ENCODE results near the gene ZBED1.
"Not testable (repeated sequence)": the region's sequence is repeated elsewhere in the genome, so short reads cannot be mapped to it uniquely, and the experiment has no call there.

ZBED1 gene

DNA sequence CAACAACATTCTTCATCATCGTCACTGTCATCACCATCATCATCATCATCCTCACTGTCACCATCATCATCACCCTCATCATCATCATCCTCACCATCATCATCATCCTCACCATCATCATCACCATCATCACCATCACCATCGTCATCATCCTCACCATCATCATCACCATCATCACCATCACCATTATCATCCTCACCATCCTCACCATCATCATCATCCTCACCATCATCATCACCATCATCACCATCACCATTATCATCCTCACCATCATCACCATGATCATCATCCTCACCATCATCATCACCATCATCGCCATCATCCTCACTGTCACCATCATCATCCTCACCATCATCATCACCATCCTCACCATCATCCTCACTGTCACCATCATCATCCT lies 18.9 kb upstream of the ZBED1 start:
- DNase-seq (ENCODE audit: low spot score), result not testable (repeated sequence)

DNA sequence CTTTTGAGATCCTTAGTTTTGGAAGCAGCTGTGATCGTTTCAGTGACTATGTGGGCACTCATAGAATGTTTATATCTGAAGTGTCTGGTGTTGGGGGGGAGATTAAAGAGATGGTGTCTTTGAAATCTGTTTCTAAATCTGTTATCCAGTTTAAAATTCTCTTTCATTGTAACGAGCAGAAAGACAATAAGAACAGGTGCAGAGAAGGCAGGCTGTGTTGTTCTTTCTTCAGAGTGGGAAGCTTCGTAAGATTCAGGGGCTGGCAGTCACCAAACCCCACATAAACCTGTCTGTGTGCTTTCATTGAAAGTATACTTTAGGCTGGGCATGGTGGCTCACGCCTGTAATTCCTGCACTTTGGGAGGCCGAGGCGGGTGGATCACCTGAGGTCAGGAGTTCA lies 16.3 kb upstream of the ZBED1 start:
- DNase-seq (ENCODE audit: low spot score), result no peak

DNA sequence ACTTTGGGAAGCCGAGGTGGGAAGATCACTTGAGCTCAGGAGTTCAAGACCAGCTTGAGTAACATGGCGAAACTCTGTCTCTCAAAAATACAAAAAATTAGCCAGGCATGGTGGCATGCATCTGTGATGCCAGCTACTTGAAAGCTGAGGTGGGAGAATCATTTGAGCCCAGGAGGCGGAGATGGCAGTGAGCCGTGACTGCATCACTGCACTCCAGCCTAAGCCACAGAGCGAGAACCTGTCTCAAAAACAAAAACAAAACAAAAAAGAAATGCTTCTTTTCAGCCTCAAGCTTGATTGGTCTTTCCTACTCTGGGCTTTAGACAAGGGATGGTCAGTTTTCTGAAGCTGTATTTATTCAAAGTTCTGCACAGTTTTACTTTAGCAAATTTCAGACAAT lies 15.8 kb upstream of the ZBED1 start:
- DNase-seq (ENCODE audit: low spot score), result no peak

DNA sequence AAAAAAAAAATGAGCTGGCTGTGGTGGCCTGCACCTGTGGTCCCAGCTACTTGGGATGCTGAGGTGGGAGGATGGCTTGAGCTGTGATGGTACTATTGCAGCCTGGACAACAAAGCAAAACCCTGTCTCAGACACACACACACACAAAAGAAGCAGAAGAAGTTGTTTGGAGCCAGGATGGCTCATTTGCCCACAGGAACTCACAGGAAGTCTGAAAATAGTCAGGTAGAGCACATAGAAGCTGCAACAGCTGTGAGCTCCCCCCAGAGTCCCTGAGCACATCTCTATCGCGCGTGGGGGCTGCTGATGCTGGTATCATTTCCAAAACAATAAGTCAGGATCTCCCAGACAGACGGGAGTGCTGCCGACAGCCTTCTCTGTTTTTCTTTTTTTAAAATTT lies 13.4 kb upstream of the ZBED1 start:
- no peak for DNase-seq (ENCODE audit: low spot score)

DNA sequence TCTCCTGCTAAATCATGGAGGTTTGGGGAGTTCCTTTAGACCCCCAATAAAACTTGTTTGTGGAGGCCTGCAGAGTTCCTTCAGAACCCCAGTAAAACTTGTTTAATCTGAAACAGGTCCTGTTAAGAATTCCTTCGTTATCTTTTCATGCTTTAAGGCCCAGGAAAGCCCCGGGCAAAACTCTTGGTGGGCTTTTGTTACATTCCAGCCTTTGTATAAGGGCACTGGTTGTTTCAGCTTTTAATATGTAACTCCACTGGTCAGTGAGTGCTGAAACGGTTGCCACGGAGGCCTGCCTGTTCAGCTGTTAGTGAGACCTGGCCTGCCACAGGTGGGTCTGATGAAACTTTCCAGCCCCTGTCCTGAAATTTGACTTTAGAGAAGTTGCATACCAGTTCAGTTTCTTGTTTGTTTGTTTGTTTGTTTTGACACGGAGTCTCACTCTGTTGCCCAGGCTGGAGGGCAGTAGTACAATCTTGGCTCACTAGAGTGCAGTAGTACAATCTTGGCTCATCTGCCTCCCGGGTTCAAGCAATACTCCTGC lies 12.4 kb upstream of the ZBED1 start:
- no peak for DNase-seq (ENCODE audit: low spot score)

DNA sequence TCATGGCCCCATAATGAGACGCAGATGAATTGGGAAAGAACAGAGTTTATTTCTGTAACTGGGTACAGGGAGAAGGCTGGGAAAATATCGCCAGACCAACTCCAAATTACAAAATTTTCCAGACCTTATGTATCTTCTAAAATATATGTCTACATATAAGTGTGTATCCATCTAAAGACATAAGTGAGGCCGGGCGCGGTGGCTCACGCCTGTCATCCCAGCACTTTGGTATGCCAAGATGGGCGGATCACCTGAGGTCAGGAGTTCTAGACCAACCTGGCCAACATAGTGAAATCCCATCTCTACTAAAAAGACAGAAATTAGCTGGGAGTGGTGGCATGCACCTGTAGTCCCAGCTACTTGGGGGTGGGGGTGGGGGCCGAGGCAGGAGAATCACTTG lies 11.7 kb upstream of the ZBED1 start:
- DNase-seq (ENCODE audit: low spot score), result no peak

DNA sequence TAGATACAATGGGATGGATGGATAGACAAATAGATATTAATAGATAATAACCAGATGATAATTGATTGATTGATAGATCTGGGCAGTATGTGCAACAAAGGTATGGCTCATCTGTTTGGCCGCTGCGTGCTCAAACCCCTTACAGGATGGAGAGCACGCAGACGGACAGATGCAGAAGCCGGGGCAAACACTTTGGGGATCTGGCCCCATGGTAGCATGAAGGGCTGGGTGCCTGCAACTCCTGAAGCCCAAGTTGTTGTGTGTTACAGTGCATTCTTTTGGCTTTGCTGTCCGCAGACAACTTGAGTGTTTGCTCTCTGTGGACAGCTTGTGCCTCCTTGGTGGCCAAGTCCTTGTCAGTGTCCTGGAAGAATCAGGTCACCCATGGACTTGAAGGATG lies 10.6 kb upstream of the ZBED1 start:
- DNase-seq (ENCODE audit: low spot score), result no peak

DNA sequence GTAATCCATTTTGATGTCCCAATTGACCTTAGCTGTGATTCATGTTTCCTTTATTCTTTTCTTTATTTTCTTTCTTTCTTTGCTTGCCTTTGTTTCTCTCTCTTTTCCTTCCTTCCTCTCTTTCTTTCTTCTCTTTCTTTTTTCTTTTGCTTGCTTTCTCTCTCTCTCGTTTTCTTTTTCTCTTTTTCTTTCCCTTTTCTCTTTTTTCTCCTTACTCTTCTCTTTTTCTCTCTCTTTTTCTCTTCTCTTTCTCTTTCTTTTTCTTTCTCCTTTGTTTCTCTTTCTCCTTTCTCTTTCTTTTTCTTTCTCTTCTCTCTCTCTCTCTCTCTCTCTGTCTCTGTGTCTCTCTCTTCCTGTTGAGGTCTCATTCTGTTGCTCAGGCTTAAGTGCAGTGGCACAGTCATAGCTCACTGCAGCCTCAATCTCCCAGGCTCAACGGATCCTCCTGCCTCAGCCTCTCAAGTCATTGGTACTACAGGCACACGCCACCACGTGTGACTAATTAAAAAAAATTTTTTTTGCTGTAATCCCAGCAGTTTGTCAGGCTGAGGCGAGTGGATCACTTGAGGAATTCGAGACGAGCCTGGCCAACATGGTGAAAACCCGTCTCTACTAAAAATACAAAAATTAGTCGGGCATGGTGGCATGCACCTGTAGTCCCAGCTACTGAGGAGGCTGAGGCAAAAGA lies 8.0 kb upstream of the ZBED1 start:
- DNase-seq (ENCODE audit: low spot score), result no peak

DNA sequence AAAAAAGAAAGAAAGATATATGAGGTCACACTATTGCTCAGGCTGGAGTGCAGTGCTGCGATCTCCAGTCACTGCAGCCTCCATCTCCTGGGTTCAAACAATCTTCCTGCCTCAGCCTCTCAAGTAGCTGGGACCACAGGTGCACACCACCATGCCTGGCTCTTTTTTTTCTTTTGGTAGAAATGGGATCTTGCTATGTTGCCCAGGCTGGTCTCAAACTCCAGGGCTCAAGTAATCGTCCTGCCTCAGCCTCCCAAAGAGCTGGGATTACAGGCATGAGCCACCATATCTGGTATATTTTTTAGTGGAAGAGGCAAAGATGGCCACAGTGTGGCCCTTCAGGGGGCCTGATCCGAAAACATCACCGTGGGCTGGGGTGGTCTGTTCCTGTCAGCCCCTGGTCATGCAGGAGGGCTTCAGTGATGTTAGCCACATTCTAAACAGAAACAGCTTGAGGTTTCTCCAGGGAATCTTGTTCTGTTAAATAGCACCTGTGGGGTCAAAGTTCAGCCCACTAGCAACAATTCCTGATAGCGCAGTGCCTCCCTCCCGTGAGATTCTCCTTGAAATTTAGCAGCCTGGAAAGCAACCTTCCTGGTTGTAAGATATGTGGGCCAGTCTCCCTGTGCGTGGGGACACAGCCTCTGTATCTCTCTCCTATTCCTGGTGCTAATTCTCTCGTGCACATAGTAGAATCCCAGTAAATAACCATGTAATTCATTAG lies 7.3 kb upstream of the ZBED1 start:
- DNase-seq (ENCODE audit: low spot score), result no peak

DNA sequence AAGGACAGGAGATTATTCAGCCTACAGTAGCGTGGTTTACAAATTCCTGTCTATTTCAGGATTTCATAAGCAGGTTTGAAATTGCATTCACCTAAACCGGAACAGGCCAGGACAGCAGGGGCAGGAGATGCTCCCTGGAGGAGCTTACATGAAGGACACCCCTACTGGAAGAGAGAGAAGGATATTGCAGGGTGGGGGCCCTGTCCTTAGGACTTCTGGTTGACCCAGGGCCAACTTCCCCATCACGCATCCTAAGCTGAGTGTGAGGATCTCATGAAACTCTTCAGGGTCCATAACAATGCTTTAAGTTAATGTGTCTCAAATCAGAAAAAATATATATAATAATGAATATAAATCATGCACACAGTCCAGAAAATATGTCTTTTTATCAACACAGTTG lies 6.4 kb upstream of the ZBED1 start:
- DNase-seq (ENCODE audit: low spot score), result no peak

DNA sequence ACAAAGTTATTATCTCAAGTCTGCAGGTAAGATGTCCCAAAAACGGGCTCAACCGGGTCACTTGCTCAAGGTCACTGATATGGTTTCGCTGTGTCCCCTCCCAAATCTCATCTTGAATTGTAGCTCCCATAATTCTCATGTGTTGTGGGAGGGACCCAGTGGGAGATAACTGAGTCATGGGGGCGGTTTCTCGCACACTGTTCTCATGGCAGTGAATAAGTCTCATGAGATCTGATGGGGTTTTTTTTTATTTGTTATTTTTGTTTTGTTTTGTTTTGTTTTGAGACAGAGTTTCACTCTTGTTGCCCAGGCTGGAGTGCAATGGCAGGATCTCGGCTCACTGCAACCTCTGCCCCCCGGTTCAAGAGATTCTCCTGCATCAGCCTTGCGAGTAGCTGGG lies 4.6 kb upstream of the ZBED1 start:
- not testable (repeated sequence) for DNase-seq (ENCODE audit: low spot score)

DNA sequence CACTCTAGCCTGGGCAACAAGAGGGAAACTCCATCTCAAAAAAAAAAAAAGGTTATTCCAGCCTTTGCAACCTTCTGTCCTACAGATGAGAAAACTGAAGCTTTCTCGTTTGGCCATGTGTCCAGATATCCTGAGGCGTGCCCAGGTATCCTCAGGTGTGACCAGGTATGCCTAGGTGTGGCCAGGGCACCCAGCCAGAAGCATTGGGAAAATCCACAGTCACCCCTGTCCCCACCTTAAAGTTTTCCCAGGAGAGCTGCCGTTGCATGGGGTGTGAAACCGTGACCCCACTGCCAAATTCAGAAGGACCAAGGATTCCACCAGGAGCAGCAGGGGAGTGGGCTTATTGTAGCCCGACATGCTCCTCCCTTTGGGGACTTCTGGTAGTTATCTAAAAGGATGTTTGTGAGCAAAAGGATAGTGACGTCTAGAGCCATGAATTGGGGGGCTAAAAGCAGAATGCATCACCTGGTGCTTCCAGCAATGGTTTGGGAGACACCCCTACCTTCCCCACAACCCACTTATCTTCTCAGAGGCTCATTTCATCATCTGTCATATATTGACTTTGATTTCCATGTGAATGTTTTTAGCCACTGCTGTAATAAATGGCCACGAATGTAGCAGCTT lies 4.0 kb upstream of the ZBED1 start:
- no peak for DNase-seq (ENCODE audit: low spot score)

DNA sequence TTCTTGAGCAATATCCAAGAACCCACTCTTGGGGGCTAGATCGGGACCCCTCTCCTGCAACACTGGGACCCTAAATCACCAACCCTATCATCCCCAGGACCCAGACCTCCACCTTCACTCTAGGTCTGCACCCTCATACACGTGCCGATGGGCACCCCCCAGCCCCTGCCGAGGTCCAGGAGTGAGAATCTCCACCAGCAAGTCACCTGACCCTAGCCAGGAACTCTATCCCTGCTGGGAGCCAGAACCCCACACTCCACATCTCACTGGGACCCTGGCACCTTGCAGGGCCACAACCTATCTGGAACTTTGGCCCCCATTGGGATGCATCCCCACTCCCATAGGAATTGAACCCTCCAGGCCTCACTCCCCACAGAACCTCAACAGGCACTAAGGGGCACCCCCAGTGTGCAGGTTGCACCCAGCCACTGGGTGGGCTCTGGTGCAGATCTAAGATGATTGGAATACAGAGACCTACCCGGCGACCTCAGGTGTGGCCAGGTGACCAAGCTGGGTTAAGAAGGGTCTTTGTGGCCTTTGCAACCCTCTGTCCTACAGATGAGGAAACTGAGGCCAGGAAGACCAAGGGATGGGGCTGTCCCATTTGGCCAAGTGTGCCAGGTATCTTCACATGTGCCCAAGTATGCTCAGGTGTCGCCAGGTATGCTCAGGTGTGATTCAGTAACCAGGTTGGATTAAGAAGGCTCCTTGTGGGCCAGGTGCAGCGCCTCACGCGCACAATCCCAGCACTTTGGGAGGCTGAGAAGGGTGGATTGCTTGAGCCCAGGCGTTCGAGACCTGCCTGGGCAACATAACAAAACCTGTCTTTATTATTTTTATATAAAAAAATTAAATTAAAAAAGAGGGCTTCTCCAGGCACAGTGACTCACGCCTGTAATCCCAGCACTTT lies 3.1 kb upstream of the ZBED1 start:
- no peak for DNase-seq (ENCODE audit: low spot score)

DNA sequence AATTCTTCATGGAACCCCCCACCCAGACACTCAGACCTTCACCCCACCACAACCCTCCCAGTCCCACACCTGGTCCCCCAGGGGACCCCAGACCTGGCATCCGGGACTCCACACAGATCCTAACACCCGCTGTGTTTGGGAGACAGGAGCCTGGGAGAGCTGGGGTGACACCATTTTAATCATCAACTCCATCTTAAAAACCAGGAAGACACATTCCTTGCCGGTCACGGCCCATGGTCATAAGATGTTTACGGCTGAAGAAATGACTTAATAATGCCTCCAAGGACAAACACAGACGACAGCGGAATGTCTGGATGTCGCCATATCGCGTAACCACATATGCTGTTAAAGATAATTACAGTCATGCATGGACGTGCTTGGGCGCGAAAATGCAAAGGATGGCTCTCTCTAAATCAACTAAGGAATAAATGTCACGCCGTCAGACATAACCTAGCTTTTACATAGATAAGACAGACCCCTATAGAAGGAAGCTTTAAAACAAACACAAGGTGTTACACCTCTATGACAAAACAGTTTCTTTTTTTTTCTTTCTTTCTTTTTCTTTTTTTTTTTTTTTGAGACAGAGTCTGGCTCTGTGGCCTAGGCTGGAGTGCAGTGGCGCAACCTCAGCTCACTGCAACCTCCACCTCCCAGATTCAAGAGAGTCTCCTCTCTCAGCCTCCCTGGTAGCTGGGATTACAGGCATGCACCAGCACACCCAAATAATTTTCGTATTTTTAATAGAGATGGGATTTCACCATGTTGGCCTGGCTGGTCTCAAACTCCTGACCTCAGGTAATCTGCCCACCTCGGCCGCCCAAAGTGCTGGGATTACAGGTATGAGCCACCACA lies 2.1 kb upstream of the ZBED1 start:
- no peak for DNase-seq (ENCODE audit: low spot score)

DNA sequence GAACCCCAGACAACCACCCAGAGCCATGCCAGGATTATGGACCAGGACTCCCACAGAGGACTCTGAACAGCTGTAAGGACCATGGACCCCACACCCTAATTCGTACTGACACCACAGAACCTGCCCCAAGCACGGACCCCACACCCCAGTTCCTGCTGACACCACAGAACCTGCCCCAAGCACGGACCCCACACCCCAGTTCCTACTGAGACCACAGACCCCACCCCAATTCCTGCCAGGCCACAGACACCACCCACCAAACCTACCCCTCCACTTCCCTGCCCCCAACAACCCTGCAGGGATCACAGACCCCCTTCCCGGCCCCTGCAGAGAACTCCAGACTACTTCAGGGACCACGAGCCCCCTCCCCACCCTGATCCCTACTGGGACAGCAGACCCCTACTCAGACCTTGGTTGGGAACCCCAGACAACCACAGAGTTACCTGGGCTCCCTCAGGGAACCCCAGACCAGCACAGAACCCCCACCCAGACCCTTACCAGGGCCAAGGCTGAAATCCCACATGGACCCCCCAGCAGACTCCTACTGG lies 1.4 kb upstream of the ZBED1 start:
- no peak for DNase-seq (ENCODE audit: low spot score)

DNA sequence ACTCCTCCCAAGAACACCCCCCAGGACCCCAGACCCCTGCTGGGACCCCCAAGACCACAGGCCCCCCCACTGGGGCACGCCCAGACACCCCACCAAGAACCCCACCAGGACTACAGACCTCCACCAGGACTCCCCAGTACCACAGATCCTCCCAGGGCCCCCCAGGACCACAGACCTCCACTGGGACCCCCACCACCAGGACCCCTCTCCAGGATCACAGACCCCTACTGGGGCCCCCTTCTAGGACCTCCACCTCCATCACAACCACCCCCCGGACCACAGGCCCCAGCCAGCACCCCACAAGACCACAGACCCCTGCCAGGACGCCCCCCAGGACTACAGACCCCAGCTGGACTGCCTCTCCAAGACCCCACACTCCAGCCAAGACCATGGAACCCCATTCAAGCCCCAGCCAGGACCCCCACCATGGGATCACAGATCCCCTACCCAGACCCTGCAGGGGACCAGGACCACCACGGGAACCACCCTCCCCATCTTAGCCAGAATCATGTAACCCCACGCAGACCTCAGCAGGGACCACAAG lies 855 bp upstream of the ZBED1 start:
- DNase-seq (ENCODE audit: low spot score), result peak; percentile 12

DNA sequence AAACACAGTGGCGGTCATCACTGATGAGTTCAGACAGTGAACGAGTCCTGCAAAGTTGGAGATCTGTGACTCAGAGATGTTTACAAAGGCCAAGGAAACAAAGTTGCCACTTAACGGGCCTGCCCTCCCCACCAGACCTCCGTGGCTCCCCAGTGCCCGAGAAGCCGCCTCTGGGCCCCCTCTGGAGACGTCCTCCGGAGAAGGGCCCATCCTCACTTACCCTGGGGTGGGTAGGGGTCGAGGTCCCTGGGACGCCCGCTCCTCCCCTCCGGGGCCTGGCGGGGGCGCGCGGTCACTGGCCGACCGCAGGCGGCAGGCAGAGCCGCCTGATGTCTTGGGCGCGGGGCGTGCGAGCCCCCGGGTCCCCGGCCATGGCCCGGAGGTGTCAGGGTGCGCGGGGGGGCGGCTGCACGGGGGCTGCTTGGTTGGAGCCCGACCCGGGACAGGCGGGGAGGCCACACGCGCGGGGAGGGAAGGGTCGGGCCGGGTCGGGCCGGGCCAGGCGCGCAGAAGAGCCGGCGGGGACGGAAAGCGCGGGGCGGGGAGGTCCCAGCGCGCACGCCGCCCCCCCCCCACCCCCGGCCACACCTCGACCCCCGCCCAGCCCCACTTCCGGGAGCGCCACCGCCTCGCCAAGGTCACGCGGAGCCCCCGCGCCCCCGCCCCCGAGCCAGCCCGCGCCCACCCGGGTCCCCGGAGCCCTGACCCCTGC lies 529 bp downstream of the ZBED1 start:
- DNase-seq (ENCODE audit: low spot score), result peak; percentile 79

DNA sequence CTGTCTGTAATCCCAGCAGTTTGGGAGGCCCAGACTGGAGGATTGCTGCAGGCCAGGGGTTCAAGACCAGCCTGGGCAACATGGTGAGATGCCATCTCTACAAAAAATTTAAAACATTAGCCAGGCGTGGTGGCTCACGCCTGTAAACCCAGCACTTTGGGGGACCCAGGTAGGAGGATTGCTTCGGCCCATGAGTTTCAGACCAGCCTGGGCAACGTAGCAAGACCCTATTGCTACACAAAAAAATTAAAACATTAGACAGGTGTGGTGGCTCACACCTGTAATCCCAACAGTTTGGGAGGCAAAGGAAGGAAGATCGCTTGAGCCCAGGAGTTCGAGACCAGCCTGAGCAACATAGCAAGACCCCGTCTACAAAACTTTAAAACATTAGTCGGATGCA lies 1.3 kb downstream of the ZBED1 start:
- no peak for DNase-seq (ENCODE audit: low spot score)

DNA sequence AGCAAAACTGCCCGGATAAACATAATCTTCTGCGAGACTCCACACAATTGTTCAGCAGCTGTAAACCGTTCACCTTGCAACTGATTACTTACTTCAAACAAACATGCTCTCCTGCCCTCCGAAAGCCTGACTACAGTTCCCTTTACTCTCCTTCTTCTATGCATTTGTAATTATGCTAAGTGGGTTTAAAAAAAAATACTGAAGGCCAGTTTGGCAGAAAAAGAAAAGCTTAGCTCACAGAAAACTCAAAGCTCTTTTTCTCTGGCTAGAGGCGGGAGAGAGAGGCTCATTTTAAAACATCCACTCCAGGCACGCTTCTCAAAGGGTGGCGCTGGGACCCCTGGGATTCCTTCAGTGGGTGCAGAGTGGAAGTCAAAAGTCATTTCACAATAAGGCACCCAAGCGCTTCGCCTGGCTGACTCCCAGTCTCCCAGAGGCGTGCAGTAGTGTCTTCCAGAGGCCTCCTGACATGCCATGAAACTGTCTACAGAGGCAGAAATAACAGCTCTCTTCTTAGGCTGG lies 1.9 kb downstream of the ZBED1 start:
- DNase-seq (ENCODE audit: low spot score), result peak; percentile 35
